Measurements from ENCODE around the gene UNC79.
"Not testable (repeated sequence)": the region's sequence is repeated elsewhere in the genome, so short reads cannot be mapped to it uniquely, and the experiment has no call there.

DNA sequence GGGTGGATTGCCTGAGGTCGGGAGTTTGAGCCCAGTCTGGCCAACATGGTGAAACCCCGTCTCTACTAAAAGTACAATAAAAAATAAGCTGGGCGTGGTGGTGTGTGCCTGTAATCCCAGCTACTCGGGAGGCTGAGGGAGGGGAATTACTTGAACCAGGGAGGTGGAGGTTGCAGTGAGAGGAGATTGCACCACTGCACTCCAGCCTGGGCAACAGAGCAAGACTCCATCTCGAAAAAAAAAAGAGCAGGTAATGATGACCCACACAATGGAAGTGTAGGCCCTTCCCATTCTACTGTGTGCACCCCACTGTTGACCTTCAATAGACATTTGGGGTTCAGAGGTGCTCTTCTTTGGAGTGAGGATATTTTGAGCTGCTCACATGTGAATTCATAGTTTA is 94.5 kb downstream of the UNC79 start:
- TF ChIP-seq, protein P1, sequence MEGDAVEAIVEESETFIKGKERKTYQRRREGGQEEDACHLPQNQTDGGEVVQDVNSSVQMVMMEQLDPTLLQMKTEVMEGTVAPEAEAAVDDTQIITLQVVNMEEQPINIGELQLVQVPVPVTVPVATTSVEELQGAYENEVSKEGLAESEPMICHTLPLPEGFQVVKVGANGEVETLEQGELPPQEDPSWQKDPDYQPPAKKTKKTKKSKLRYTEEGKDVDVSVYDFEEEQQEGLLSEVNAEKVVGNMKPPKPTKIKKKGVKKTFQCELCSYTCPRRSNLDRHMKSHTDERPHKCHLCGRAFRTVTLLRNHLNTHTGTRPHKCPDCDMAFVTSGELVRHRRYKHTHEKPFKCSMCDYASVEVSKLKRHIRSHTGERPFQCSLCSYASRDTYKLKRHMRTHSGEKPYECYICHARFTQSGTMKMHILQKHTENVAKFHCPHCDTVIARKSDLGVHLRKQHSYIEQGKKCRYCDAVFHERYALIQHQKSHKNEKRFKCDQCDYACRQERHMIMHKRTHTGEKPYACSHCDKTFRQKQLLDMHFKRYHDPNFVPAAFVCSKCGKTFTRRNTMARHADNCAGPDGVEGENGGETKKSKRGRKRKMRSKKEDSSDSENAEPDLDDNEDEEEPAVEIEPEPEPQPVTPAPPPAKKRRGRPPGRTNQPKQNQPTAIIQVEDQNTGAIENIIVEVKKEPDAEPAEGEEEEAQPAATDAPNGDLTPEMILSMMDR (IDR thresholded peaks at IDR 0.05; ENCODE audit: low read length): not testable (repeated sequence)
- not testable (repeated sequence) for TF ChIP-seq EZH2 (optimal IDR thresholded peaks at IDR 0.05; ENCODE audit: low read depth, low read length); EZH2phosphoT487 (IDR thresholded peaks at IDR 0.05; ENCODE audit: low read length)
